SH-SY5Y (cell line): ENCODE results near the gene EIF4G1.

Source experiments
- GATA2 ChIP-seq: IDR thresholded peaks from 2 replicates; pipeline ENCODE4 v1.6.1; 2011; ENCODE audit warnings: mild to moderate bottlenecking, low read depth, low read length
- GATA3 ChIP-seq: IDR thresholded peaks from 2 replicates; pipeline ENCODE4 v1.6.1; 2011; ENCODE audit warnings: low read depth, mild to moderate bottlenecking, low read length, moderate library complexity

DNA sequence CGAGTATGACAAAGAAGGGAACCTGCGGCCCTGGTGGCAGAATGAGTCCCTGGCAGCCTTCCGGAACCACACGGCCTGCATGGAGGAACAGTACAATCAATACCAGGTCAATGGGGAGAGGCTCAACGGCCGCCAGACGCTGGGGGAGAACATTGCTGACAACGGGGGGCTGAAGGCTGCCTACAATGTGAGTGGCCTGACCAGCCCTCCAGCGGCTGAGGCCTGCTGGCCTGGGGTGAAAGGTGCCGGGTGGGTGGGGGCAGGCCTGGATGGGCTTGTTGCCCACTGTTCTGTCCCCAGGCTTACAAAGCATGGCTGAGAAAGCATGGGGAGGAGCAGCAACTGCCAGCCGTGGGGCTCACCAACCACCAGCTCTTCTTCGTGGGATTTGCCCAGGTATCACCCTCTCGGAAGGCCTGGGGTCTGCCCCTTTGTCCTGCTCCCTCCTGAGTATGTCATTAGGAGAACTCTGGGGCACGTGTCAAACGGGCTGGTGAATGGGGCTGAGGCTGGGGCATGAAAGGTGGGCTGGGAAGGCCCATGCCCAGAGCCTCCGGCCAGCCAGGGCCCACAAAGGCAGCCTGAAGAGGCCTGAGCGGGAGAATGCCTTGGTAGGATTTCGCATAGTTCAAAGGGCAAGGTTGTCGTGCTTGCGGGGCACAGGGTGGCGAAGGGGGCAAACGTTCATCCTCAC is 23.2 kb upstream of the EIF4G1 start:
- TF ChIP-seq GATA3 (no peak), GATA2 (no peak)
